Liver (tissue), 9 donors: ENCODE results near the gene SCAMP5. TPM values are rescaled to one million over a fixed set of nuclear protein-coding genes. Genes with fewer than 3 reads are reported as not detected.

Experiments used
- DNase-seq: peaks from one replicate; pipeline ENCODE4 v3.0.0-alpha.2; 2017; ENCODE audit warnings: low spot score
- H3K27ac ChIP-seq, 2 donors: one replicate each; pipeline ENCODE4 v1.7.0; 2013; ENCODE audit warnings: inconsistent platforms in 2 of 2, low read length in 2 of 2, control low read depth in 1 of 2, low read depth in 1 of 2, mild to moderate bottlenecking in 1 of 2
- H3K27me3 ChIP-seq, 4 donors: one replicate each; pipeline versions ENCODE4 v1.6.1 to v1.7.0; 2013; ENCODE audit warnings: low read length in 3 of 4, inconsistent platforms in 1 of 4, mild to moderate bottlenecking in 1 of 4, moderate library complexity in 1 of 4; ENCODE audit not compliant: control insufficient read depth in 4 of 4, insufficient read depth in 4 of 4
- H3K36me3 ChIP-seq, 4 donors: one replicate each; pipeline versions ENCODE4 v1.6.1 to v1.7.0; 2013; ENCODE audit warnings: low read length in 3 of 4, mild to moderate bottlenecking in 3 of 4, low read depth in 1 of 4, moderate library complexity in 1 of 4; ENCODE audit not compliant: control insufficient read depth in 4 of 4, insufficient read depth in 3 of 4
- H3K4me1 ChIP-seq, 4 donors: one replicate each; pipeline versions ENCODE4 v1.6.1 to v1.7.0; 2013; ENCODE audit warnings: low read length in 3 of 4, mild to moderate bottlenecking in 3 of 4, moderate library complexity in 1 of 4; ENCODE audit not compliant: control insufficient read depth in 4 of 4, insufficient read depth in 4 of 4
- H3K4me3 ChIP-seq, 3 donors: one replicate each; pipeline versions ENCODE4 v1.6.1 to v1.7.0; 2013; ENCODE audit warnings: low read length in 3 of 3, control low read depth in 1 of 3, low read depth in 1 of 3, mild to moderate bottlenecking in 1 of 3
- H3K9ac ChIP-seq, 2 donors: one replicate each; pipeline ENCODE4 v1.7.0; 2013; ENCODE audit warnings: low read length in 2 of 2, mild to moderate bottlenecking in 2 of 2, moderate library complexity in 2 of 2, control low read depth in 1 of 2, low read depth in 1 of 2
- H3K9me3 ChIP-seq, 4 donors: one replicate each; pipeline versions ENCODE4 v1.6.1 to v1.7.0; 2013; ENCODE audit warnings: low read length in 3 of 4; ENCODE audit not compliant: control insufficient read depth in 4 of 4
- FOXA1 ChIP-seq: IDR thresholded peaks from 2 replicates; pipeline ENCODE4 v1.6.1; 2016; ENCODE audit warnings: antibody characterized with exemption
- FOXA2 ChIP-seq: IDR thresholded peaks from 2 replicates; pipeline ENCODE4 v1.6.1; 2016; ENCODE audit warnings: antibody characterized with exemption
- GABPA ChIP-seq, 2 donors: IDR thresholded peaks in 1 of 2; conservative IDR thresholded peaks in 1 of 2; 2 replicates each; pipeline ENCODE4 v1.6.1; 2016; ENCODE audit warnings: antibody characterized with exemption in 2 of 2, mild to moderate bottlenecking in 1 of 2, moderate library complexity in 1 of 2
- NR2F2 ChIP-seq: IDR thresholded peaks from 2 replicates; pipeline ENCODE4 v1.6.1; 2016; ENCODE audit warnings: antibody characterized with exemption
- RAD21 ChIP-seq, 2 donors: IDR thresholded peaks; 2 replicates each; pipeline ENCODE4 v1.6.1; 2016; ENCODE audit warnings: antibody characterized with exemption in 2 of 2, mild to moderate bottlenecking in 2 of 2
- RXRA ChIP-seq, 2 donors: IDR thresholded peaks; 2 replicates each; pipeline ENCODE4 v1.6.1; 2017 to 2018; ENCODE audit warnings: antibody characterized with exemption in 2 of 2, mild to moderate bottlenecking in 1 of 2
- SP1 ChIP-seq: IDR thresholded peaks from 2 replicates; pipeline ENCODE4 v1.6.1; 2018; ENCODE audit warnings: antibody characterized with exemption, mild to moderate bottlenecking
- TAF1 ChIP-seq: conservative IDR thresholded peaks from 2 replicates; pipeline ENCODE4 v1.6.1; 2016; ENCODE audit warnings: antibody characterized with exemption, mild to moderate bottlenecking
- ZBTB33 ChIP-seq: IDR thresholded peaks from 2 replicates; pipeline ENCODE4 v1.6.1; 2016; ENCODE audit warnings: antibody characterized with exemption
- WGBS: extraction: QIAGEN DNeasy Blood & Tissue Kit; methylation state at CpG from one replicate; pipeline ENCODE4 v1.1.7; 2013; 5-methylcytosine and 5-hydroxymethylcytosine counted together
- polyA plus RNA-seq, 2 donors: library from polyadenylated mRNA; stranded (reverse) in 1 of 2; unstranded in 1 of 2; fragments of 200-250 nt in 1 of 2; fragments of >200 nt in 1 of 2; fragmentation: Nextera tagmentation in 1 of 2; extraction: Ambion mirVana in 1 of 2; gene quantifications; one replicate each; pipeline versions ENCODE4 v1.2.1 to v1.2.3, GENCODE V29; 2013 to 2015
- total RNA-seq, 2 donors: library from RNA; depleted of rRNA; stranded (reverse); fragments of >200 nt; gene quantifications; one replicate each; pipeline ENCODE4 v1.2.3, GENCODE V29; 2014
- TF ChIP-seq, protein P1 (sequence below): fragments of 150-350 bp; IDR thresholded peaks from 2 replicates; pipeline ENCODE4 v1.5.1; 2017; ENCODE audit warnings: improper control_type of control experiment, low read depth, low read length; ENCODE audit not compliant: missing input control
- donor health status: healthy.
- donor health status: healthy.
- donor health status: healthy.
- donor health status: healthy.
- donor health status: healthy.

Gene SCAMP5
- total and polyA plus RNA-seq, 4 donors = 0.50 to 7.5 (median 5.7) TPM

GRCh38 chr15:74963213-74963612, 32.1 kb upstream of the SCAMP5 start:
- Histone ChIP-seq H3K4me3 (no peak overlapping the region), H3K9me3 (no peaks in the 10 kb centered on the region), H3K27ac (no peak overlapping the region), H3K27me3 (peaks cover 0 to 11% (median 3%) of the 10 kb centered on the region in 4 donors), H3K36me3 (no peaks in the 10 kb centered on the region), H3K4me1 (peaks cover 4 to 8% (median 6%) of the 10 kb centered on the region in 4 donors), H3K9ac (no peak overlapping the region)
- WGBS = 83% methylated on average over 4 of the region's 4 CpGs
- DNase-seq = no peak
- TF ChIP-seq SP1 = no peak
- TF ChIP-seq RXRA (IDR thresholded peaks at IDR 0.05) = no peak
- no peak for TF ChIP-seq FOXA2
- no peak for TF ChIP-seq FOXA1
- no peak for TF ChIP-seq ZBTB33
- no peak for TF ChIP-seq TAF1

DNA sequence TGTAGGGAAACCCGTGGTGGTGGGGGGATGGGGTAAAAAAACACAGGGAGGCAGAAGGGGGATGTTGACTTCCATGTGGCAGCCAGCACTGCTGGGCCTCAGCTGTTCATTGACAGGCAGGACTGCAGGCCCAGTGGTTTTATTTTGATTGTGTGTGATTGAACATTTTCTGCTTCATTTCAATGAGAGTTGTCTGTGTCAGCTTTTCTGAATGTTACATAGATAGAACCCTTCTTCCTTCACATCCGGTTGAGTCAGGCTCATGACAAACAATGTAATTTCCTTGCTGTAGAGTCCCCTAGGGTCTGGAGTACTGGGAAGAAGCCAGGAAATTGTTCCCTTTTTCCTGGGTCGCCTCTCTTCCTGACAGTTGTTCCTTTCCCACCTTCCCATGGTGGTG, 30.6 kb upstream of the SCAMP5 start:
- Histone ChIP-seq H3K4me1 (peaks cover 0 to 1% (median 0%) of the 10 kb centered on the region in 4 donors), H3K4me3 (no peak overlapping the region), H3K36me3 (no peaks in the 10 kb centered on the region), H3K9me3 (no peaks in the 10 kb centered on the region), H3K9ac (no peak overlapping the region), H3K27ac (no peak overlapping the region), H3K27me3 (peaks cover 0 to 3% (median 0%) of the 10 kb centered on the region in 4 donors)
- WGBS = 26% methylated on average over 3 of the region's 3 CpGs
- TF ChIP-seq, protein P1, sequence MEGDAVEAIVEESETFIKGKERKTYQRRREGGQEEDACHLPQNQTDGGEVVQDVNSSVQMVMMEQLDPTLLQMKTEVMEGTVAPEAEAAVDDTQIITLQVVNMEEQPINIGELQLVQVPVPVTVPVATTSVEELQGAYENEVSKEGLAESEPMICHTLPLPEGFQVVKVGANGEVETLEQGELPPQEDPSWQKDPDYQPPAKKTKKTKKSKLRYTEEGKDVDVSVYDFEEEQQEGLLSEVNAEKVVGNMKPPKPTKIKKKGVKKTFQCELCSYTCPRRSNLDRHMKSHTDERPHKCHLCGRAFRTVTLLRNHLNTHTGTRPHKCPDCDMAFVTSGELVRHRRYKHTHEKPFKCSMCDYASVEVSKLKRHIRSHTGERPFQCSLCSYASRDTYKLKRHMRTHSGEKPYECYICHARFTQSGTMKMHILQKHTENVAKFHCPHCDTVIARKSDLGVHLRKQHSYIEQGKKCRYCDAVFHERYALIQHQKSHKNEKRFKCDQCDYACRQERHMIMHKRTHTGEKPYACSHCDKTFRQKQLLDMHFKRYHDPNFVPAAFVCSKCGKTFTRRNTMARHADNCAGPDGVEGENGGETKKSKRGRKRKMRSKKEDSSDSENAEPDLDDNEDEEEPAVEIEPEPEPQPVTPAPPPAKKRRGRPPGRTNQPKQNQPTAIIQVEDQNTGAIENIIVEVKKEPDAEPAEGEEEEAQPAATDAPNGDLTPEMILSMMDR = no peak
- peak; percentile 49 for TF ChIP-seq NR2F2
- DNase-seq = no peak

DNA sequence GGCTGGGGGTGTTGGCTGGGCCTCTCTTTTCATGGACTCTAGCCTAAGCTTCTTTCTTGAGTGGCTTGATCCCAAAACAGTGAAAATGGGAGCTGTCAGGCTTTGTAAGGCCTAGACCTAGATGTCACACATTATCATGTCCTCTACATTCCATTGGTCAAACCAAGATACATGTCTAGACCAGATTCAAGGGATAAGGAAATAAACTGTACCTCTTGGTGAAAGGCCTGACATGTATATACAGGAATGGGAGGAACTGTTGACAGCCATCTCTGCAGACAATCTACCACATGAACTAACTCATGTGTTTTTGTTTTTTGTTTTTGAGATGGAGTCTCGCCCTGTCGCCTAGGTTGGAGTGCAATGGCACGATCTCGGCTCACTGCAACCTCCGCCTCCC, 27.7 kb upstream of the SCAMP5 start:
- H3K4me3 ChIP-seq = no peak overlapping the region
- peaks cover 0 to 3% (median 0%) of the 10 kb centered on the region in 4 donors for H3K27me3 ChIP-seq
- WGBS = 89% methylated on average over 5 of the region's 5 CpGs
- DNase-seq = no peak
- no peak overlapping the region for H3K27ac ChIP-seq
- H3K4me1 ChIP-seq = peaks cover 0 to 1% (median 0%) of the 10 kb centered on the region in 4 donors
- no peak overlapping the region for H3K9ac ChIP-seq
- no peak for TF ChIP-seq TAF1
- TF ChIP-seq GABPA (IDR thresholded peaks at IDR 0.05 in 1 of 2, conservative IDR thresholded peaks at IDR 0.05 in 1 of 2) = no peak
- TF ChIP-seq RXRA (IDR thresholded peaks at IDR 0.05) = no peak
- H3K36me3 ChIP-seq = no peaks in the 10 kb centered on the region
- H3K9me3 ChIP-seq = no peaks in the 10 kb centered on the region

DNA sequence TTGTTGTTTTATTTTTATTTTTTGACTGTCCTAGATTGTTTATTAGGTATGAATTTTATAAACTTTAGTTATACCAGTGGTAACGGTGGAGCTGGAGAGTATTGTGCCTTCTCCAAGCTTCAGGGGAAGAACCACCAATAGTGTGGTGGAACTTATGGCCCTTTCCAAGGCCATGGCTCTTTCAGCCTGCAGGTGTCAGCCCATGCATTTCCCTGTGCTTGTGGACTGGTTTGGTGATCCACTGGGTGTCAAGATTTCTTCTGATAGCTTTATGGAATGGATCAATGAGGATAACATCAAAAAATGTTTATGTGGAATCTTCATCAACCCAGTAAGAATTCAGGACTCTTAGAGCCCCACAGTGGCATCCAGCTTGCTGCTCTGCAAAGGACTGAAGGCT, 19.2 kb upstream of the SCAMP5 start:
- DNase-seq = no peak
- Histone ChIP-seq H3K27me3 (no peaks in the 10 kb centered on the region), H3K9me3 (no peaks in the 10 kb centered on the region), H3K27ac (no peak overlapping the region), H3K9ac (no peak overlapping the region), H3K4me3 (no peak overlapping the region), H3K4me1 (no peaks in the 10 kb centered on the region), H3K36me3 (no peaks in the 10 kb centered on the region)
- TF ChIP-seq, protein P1 = no peak
- TF ChIP-seq RAD21 (IDR thresholded peaks at IDR 0.05) = peak; percentile 23 to 45
- WGBS = 88% methylated on average over 1 of the region's 1 CpG
